ENCODE results near the gene SECTM1.
"Not testable (repeated sequence)": the region's sequence is repeated elsewhere in the genome, so short reads cannot be mapped to it uniquely, and the experiment has no call there.

Gene SECTM1

DNA sequence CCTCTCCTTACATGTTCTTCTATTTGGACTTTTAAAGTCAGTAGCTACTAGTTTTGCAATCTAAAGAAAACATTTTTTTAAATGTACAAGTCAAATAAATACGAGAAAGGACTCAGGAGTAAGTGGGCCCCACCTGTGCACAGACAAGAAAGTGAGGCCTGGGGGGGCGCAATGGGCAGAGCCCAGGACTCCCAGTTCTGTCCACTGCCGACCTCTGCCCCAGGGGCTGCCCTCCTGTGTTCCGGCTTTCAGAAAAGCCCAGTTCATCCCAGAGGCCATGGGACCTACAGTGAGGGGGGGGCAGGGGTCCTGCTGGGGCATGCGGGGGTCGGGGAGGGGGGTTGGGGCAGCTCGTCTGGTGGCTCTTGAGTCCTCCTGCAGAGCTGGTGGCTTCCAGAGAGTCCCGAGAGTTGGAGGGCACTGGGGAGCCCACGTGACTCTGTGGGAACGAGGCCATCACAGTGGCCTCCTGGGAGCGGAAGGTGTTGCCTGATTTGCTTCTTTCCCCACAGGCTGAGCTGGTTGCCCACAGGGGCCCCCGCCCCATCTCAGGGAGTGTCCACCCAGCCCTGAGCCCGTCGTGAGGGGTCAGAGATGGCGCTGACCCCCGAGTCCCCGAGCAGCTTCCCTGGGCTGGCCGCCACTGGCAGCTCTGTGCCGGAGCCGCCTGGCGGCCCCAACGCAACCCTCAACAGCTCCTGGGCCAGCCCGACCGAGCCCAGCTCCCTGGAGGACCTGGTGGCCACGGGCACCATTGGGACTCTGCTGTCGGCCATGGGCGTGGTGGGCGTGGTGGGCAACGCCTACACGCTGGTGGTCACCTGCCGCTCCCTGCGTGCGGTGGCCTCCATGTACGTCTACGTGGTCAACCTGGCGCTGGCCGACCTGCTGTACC, 40.4 kb upstream of the SECTM1 start:
- DNase-seq (ENCODE audit: extremely low spot score): no peak
- POLR2A ChIA-PET: interaction anchor here (1.0 kb wide), 1 partner anchor 18 kb away, joined by 3 read pairs; no protein-coding TSS in a partner anchor
- TF ChIP-seq FOXM1 (IDR thresholded peaks at IDR 0.05; ENCODE audit: borderline replicate concordance) (no peak), FOXK2 (IDR thresholded peaks at IDR 0.05) (no peak), HDGF (IDR thresholded peaks at IDR 0.05; ENCODE audit: borderline replicate concordance) (no peak), CTBP1 (IDR thresholded peaks at IDR 0.05; ENCODE audit: borderline replicate concordance) (no peak), NFRKB (IDR thresholded peaks at IDR 0.05) (no peak), SUZ12 (IDR thresholded peaks at IDR 0.05) (no peak)
- CTCF ChIA-PET: no interaction called here

- DNase-seq (ENCODE audit: extremely low spot score); CTCF ChIA-PET: not testable (repeated sequence)
- POLR2A ChIA-PET: interaction anchor here (1.0 kb wide), 1 partner anchor 17 kb away, joined by 3 read pairs; no protein-coding TSS in a partner anchor
These were observed 39.5 kb upstream of the SECTM1 start for GRCh38 chr17:82373072-82373452.

GRCh38 chr17:82372249-82373071, 38.9 kb upstream of the SECTM1 start:
- TF ChIP-seq FOXM1 (IDR thresholded peaks at IDR 0.05; ENCODE audit: borderline replicate concordance) (no peak), SP1 (IDR thresholded peaks at IDR 0.05) (no peak), TARDBP (IDR thresholded peaks at IDR 0.05) (no peak), ARNT (IDR thresholded peaks at IDR 0.05) (no peak), FOXA1 (IDR thresholded peaks at IDR 0.05) (no peak), NFRKB (IDR thresholded peaks at IDR 0.05) (no peak), FOXK2 (IDR thresholded peaks at IDR 0.05) (no peak), ELF4 (IDR thresholded peaks at IDR 0.05) (no peak), LEF1 (IDR thresholded peaks at IDR 0.05; ENCODE audit: borderline replicate concordance) (no peak), BHLHE40 (IDR thresholded peaks at IDR 0.05; ENCODE audit: borderline replicate concordance) (no peak), ZNF384 (IDR thresholded peaks at IDR 0.05) (no peak), HDGF (IDR thresholded peaks at IDR 0.05; ENCODE audit: borderline replicate concordance) (no peak), CTBP1 (IDR thresholded peaks at IDR 0.05; ENCODE audit: borderline replicate concordance) (no peak), SUZ12 (IDR thresholded peaks at IDR 0.05) (no peak)
- ChIA-PET CTCF (no interaction called here), POLR2A (no interaction called here)
- DNase-seq (ENCODE audit: extremely low spot score): no peak

DNA sequence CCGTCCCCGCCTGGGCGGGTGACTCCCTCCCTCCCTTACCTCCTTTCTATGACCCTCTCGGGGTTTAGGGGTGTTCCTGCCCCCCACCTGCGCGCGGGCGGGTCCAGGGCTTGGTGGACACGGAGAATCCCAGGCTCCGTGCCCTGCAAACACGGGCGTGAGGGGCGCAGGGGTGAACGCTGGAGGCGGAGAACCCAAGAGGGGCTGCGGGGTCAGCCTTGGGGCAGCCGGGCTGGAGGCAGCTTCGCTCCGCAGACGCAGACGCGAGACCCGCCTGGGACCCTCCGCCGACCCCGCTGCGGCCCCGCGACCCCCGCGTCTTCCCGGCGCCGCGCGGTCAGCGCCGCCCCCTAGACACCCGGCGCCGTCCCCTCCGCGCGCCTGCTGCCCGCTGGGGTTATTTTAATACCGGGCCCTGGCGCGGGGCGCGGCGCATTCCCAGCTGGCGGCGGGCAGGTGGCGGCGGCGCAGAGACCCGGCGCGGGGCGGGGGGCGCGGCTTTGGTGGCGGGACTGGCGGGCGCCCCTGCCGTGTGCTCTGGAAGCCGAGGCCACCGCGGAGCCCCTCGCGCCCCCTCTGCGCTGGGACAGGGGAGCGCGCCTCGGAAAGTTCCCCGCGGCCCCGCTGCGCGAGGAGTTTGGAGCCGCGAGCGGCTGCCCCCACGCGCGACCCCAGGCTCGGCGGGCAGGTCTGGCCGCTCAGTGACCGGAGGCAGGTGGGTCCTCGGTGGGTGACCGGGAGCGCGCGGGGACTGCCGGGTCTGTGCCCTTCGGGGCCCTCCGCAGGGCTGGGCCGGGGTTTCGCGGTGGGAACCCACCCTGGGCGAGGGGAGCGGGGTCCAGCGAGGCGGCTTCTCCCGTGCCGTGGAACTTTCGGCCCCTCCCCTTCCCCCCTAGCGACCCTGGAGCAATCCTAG, 38.0 kb upstream of the SECTM1 start, which contains the start of gene UTS2R:
UTS2R (plus strand) TSS at position 433 of the 916 bp plus-strand sequence. CDS start 2,560 bp downstream, outside the sequence.
- CTCF ChIA-PET: no interaction called here
- DNase-seq (ENCODE audit: extremely low spot score): no peak
- no peak for TF ChIP-seq SUZ12 (IDR thresholded peaks at IDR 0.05)
- TF ChIP-seq SP1 (IDR thresholded peaks at IDR 0.05): no peak
- no peak for TF ChIP-seq FOXK2 (IDR thresholded peaks at IDR 0.05)
- no peak for TF ChIP-seq NFRKB (IDR thresholded peaks at IDR 0.05)
- no peak for TF ChIP-seq TARDBP (IDR thresholded peaks at IDR 0.05)
- TF ChIP-seq FOXA1 (IDR thresholded peaks at IDR 0.05): no peak
- TF ChIP-seq L3MBTL2 (conservative IDR thresholded peaks at IDR 0.05): no peak
- no peak for TF ChIP-seq ZNF384 (IDR thresholded peaks at IDR 0.05)
- TF ChIP-seq ARNT (IDR thresholded peaks at IDR 0.05): no peak
- no peak for TF ChIP-seq PKNOX1 (IDR thresholded peaks at IDR 0.05)
- no peak for TF ChIP-seq FOXM1 (IDR thresholded peaks at IDR 0.05; ENCODE audit: borderline replicate concordance)
- TF ChIP-seq LEF1 (IDR thresholded peaks at IDR 0.05; ENCODE audit: borderline replicate concordance): no peak
- no peak for TF ChIP-seq HDGF (IDR thresholded peaks at IDR 0.05; ENCODE audit: borderline replicate concordance)
- no peak for TF ChIP-seq CTBP1 (IDR thresholded peaks at IDR 0.05; ENCODE audit: borderline replicate concordance)
- TF ChIP-seq BHLHE40 (IDR thresholded peaks at IDR 0.05; ENCODE audit: borderline replicate concordance): no peak
- no peak for TF ChIP-seq ELF4 (IDR thresholded peaks at IDR 0.05)
- POLR2A ChIA-PET: no interaction called here

DNA sequence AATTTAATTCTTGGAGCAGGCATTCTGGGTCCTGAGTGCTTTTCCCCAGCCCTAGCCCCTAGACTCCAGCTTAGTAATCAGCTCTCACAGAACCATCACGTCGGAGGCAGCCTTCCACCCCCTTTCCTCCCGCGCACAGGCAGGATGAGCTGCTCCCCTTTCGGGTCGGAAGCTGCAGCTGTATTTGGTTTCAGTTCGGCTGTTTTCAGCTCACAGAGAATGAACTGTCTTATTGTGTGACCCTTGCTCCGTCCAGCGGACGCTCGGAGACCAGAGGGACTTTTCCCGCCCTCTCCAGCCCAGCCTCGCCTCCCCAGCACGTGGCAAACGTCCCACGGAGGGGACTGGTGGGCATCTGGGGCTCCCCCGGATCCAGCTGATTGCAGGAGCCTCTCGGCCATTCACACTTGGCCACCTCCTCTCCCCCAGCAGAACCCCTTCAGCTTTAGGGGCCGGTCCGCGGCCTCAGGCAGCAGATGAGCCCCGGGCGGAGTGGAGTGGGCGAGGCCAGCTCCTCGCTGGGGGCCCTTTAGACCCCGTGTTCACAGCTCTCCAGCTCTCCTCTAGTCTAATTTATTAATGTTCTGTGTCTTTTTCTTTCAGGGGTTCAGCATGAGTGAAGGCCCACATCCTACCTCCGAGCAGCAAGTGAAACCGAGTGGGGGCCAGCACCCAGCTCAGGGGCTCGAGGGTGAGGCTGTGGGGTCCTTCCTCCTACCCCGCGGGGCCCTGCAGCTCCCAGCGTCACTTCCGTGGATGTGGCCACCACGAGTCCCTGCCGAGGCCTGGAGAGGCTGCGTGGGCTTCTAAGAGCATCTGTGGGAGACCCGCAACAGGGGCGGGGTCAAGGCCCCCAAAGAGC, 37.1 kb upstream of the SECTM1 start:
- no peak for TF ChIP-seq CTBP1 (IDR thresholded peaks at IDR 0.05; ENCODE audit: borderline replicate concordance)
- peak; percentile 63 for TF ChIP-seq L3MBTL2 (conservative IDR thresholded peaks at IDR 0.05)
- ChIA-PET CTCF (interaction anchor here (0.7 kb wide), 1 partner anchor 288 kb away, joined by 3 read pairs; no protein-coding TSS in a partner anchor), POLR2A (interaction anchor here (1.2 kb wide), 1 partner anchor 13 kb away, joined by 3 read pairs; no protein-coding TSS in a partner anchor)
- no peak for DNase-seq (ENCODE audit: extremely low spot score)

DNA sequence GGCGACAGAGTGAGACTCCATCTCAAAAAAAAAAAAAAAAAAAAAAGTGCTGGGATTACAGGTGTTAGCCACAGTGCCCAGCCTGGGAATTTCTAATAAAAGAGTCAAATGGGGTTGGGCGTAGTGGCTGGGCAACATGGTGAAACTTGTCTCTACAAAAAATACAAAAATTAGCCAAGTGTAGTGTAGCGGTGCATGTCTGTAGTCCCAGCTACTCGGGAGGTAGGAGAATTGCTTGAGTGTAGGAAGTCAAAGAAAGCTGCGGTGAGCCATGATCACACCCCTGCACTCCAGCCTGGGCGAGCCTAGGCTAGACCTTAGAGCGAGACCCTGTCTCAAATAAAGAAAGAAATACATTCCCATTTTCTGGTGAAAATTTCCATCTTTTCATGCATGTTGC, 35.6 kb upstream of the SECTM1 start:
- ChIA-PET CTCF (no interaction called here), POLR2A (interaction anchor here (1.2 kb wide), 1 partner anchor 14 kb away, joined by 3 read pairs; no protein-coding TSS in a partner anchor)
- TF ChIP-seq ZNF384 (IDR thresholded peaks at IDR 0.05) (peak; percentile 40; the same call in 1 of the 2 replicates), L3MBTL2 (conservative IDR thresholded peaks at IDR 0.05) (no peak), ARNT (IDR thresholded peaks at IDR 0.05) (no peak), NFRKB (IDR thresholded peaks at IDR 0.05) (no peak), HDGF (IDR thresholded peaks at IDR 0.05; ENCODE audit: borderline replicate concordance) (no peak), BHLHE40 (IDR thresholded peaks at IDR 0.05; ENCODE audit: borderline replicate concordance) (no peak), ELF4 (IDR thresholded peaks at IDR 0.05) (no peak)
- DNase-seq (ENCODE audit: extremely low spot score): no peak

All from HEK293T (cell line).